Measurements from ENCODE around the gene SOX15. TPM values are rescaled to one million over a fixed set of nuclear protein-coding genes. Genes with fewer than 3 reads are reported as not detected.

The SOX15 gene
- total RNA-seq, 1 experiment from 2014 or later: 0.33 TPM

DNA sequence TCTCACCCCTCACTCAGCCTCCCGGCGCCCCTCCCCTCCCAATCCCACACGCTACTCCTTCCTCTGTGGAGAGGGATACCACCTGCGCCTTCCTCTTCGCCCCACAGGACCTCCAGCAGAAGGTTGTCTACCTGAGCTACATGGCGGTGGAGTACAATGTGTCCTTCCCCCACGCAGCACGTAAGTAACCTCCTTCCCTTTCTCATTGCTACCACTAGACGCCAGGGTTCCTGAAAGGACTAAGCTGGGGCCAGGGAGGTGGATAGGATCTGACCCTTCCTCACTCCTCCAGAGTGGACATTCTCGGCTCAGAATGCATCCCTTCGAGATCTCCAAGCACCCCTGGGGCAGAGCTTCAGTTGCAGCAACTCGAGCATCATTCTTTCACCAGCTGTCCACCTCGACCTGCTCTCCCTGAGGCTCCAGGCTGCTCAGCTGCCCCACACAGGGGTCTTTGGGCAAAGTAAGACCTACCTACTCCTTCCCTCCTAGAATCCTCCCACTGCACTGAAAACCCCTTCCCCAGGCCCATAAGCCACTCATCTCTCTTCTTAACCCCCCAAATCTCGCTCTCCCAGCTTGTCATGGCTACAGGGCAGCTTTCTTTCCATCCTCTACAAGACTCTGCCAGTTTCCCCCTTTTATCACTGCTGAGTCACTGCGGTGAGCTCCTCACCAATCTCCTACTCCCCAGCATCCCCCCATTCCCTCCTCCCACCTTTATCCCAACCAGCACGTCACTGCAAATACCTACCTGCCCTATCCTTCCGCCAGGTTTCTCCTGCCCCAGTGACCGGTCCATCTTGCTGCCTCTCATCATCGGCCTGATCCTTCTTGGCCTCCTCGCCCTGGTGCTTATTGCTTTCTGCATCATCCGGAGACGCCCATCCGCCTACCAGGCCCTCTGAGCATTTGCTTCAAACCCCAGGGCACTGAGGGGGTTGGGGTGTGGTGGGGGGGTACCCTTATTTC lies 9.0 kb downstream of the SOX15 start:
- Histone ChIP-seq H3K4me1 (ENCODE audit: control insufficient read depth, insufficient read depth, low read length) (peaks cover 64% of the 10 kb centered on the region), H3K27ac (ENCODE audit: low read length) (peak overlapping the region; percentile 85), H3K36me3 (ENCODE audit: control insufficient read depth, insufficient read depth, low read length) (peaks cover 7% of the 10 kb centered on the region), H3K4me3 (ENCODE audit: low read depth in 2 of 2, low read length in 2 of 2) (peak overlapping the region in 1 of 2 experiments; percentile 45; a peak in 2 of 4 replicates), H3K9me3 (ENCODE audit: control insufficient read depth, insufficient read depth, low read depth, low read length) (no peaks in the 10 kb centered on the region), H3K27me3 (ENCODE audit: control insufficient read depth, insufficient read depth, low read length) (no peaks in the 10 kb centered on the region)
- ChIA-PET CTCF (interaction anchor here (0.6 to 1.4 kb wide), 4 partner anchors 21 to 366 kb away, joined by 3 to 4 read pairs (median 3); partner anchors contain the start of gene TP53), POLR2A (interaction anchor here (0.6 kb wide), 1 partner anchor 106 kb away, joined by 3 read pairs; the partner anchor contains the start of gene TP53)
- no TSS peak for BruUV-seq (replicated peaks)
- intact Hi-C loops (cut with micrococcal nuclease; ENCODE audit: unreplicated experiment): no loop called here
- ATAC-seq (no peak), DNase-seq (ENCODE audit: low read depth, low spot score) (no peak)
- in situ Hi-C loops (cut with HindIII; ENCODE audit: low pct_unique_long_range_greater_than_20kb, low sequenced_read_pairs): no loop called here
- TF ChIP-seq, protein P1, sequence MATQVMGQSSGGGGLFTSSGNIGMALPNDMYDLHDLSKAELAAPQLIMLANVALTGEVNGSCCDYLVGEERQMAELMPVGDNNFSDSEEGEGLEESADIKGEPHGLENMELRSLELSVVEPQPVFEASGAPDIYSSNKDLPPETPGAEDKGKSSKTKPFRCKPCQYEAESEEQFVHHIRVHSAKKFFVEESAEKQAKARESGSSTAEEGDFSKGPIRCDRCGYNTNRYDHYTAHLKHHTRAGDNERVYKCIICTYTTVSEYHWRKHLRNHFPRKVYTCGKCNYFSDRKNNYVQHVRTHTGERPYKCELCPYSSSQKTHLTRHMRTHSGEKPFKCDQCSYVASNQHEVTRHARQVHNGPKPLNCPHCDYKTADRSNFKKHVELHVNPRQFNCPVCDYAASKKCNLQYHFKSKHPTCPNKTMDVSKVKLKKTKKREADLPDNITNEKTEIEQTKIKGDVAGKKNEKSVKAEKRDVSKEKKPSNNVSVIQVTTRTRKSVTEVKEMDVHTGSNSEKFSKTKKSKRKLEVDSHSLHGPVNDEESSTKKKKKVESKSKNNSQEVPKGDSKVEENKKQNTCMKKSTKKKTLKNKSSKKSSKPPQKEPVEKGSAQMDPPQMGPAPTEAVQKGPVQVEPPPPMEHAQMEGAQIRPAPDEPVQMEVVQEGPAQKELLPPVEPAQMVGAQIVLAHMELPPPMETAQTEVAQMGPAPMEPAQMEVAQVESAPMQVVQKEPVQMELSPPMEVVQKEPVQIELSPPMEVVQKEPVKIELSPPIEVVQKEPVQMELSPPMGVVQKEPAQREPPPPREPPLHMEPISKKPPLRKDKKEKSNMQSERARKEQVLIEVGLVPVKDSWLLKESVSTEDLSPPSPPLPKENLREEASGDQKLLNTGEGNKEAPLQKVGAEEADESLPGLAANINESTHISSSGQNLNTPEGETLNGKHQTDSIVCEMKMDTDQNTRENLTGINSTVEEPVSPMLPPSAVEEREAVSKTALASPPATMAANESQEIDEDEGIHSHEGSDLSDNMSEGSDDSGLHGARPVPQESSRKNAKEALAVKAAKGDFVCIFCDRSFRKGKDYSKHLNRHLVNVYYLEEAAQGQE (IDR thresholded peaks at IDR 0.05; ENCODE audit: insufficient read depth in 1 of 2, low read depth in 2 of 2, low read length in 1 of 2): no peak
- TF ChIP-seq CTCF (IDR thresholded peaks at IDR 0.05) (no peak), POLR2AphosphoS5 (IDR thresholded peaks at IDR 0.05; ENCODE audit: low read depth, low read length) (no peak), TCF7L2 (IDR thresholded peaks at IDR 0.05; ENCODE audit: low read depth, low read length) (no peak), SIN3A (IDR thresholded peaks at IDR 0.05; ENCODE audit: borderline replicate concordance, insufficient read depth, low read depth, low read length) (no peak)

GRCh38 chr17:7579834-7580603 lies 9.9 kb downstream of the SOX15 start:
- H3K4me1 ChIP-seq (ENCODE audit: control insufficient read depth, insufficient read depth, low read length): peaks cover 72% of the 10 kb centered on the region
- ChIA-PET POLR2A (interaction anchor here (0.8 to 1.0 kb wide), 2 partner anchors 107 to 109 kb away, joined by 6 read pairs; partner anchors contain the start of genes TP53 and WRAP53), CTCF (interaction anchor here (0.6 to 1.4 kb wide), 4 partner anchors 20 to 366 kb away, joined by 3 to 4 read pairs (median 3); partner anchors contain the start of gene TP53)
- intact Hi-C loops (cut with micrococcal nuclease; ENCODE audit: unreplicated experiment) (no loop called here), in situ Hi-C loops (cut with HindIII; ENCODE audit: low pct_unique_long_range_greater_than_20kb, low sequenced_read_pairs) (no loop called here)
- TF ChIP-seq, protein P1 (IDR thresholded peaks at IDR 0.05; ENCODE audit: insufficient read depth in 1 of 2, low read depth in 2 of 2, low read length in 1 of 2): no peak
- TF ChIP-seq CTCF (IDR thresholded peaks at IDR 0.05) (no peak), POLR2AphosphoS5 (IDR thresholded peaks at IDR 0.05; ENCODE audit: low read depth, low read length) (no peak), TCF7L2 (IDR thresholded peaks at IDR 0.05; ENCODE audit: low read depth, low read length) (no peak), SIN3A (IDR thresholded peaks at IDR 0.05; ENCODE audit: borderline replicate concordance, insufficient read depth, low read depth, low read length) (no peak)
- H3K9me3 ChIP-seq (ENCODE audit: control insufficient read depth, insufficient read depth, low read depth, low read length): no peaks in the 10 kb centered on the region
- peak overlapping the region; percentile 85 for H3K27ac ChIP-seq (ENCODE audit: low read length)
- ATAC-seq: no peak; the same call in 1 of the 2 replicates
- no peaks in the 10 kb centered on the region for H3K27me3 ChIP-seq (ENCODE audit: control insufficient read depth, insufficient read depth, low read length)
- BruUV-seq (replicated peaks): no TSS peak
- H3K4me3 ChIP-seq (ENCODE audit: low read depth in 2 of 2, low read length in 2 of 2): peak overlapping the region in 1 of 2 experiments; percentile 45; a peak in 3 of 4 replicates
- H3K36me3 ChIP-seq (ENCODE audit: control insufficient read depth, insufficient read depth, low read length): peaks cover 15% of the 10 kb centered on the region
- DNase-seq (ENCODE audit: low read depth, low spot score): no peak
